ENCODE results near the gene ABAT.
A peak's percentile ranks its signal among the peaks of the same experiment; 100 is the strongest.
"Not testable (repeated sequence)": the region's sequence is repeated elsewhere in the genome, so short reads cannot be mapped to it uniquely, and the experiment has no call there.

The ABAT gene

GRCh38 chr16:8796469-8797363, 122.3 kb downstream of the ABAT start:
- no peaks in the 10 kb centered on the region for H3K27me3 Mint-ChIP-seq
- peak overlapping the region; percentile 98 for H3K27ac Mint-ChIP-seq
- no peaks in the 10 kb centered on the region for H3K9me3 Mint-ChIP-seq
- H3K4me3 Mint-ChIP-seq: peak overlapping the region; percentile 94 to 95
- ATAC-seq (replicated peaks) (peak in 1 of 2 donors; percentile 6), DNase-seq (no peak)
- H3K4me1 Mint-ChIP-seq: peaks cover 23 to 52% of the 10 kb centered on the region in 2 donors
- peaks cover 19 to 20% of the 10 kb centered on the region in 2 donors for H3K36me3 Mint-ChIP-seq

- no peaks in the 10 kb centered on the region for H3K9me3 Mint-ChIP-seq
- H3K4me1 Mint-ChIP-seq: peaks cover 20 to 49% of the 10 kb centered on the region in 2 donors
- ATAC-seq (replicated peaks) (peak; percentile 93 to 95), DNase-seq (peak; percentile 96)
- peaks cover 27 to 28% of the 10 kb centered on the region in 2 donors for H3K36me3 Mint-ChIP-seq
- H3K27me3 Mint-ChIP-seq: no peaks in the 10 kb centered on the region
- H3K4me3 Mint-ChIP-seq: peak within 1 kb of the TSS; percentile 94 to 95
- peak within 1 kb of the TSS; percentile 98 for H3K27ac Mint-ChIP-seq
These were observed 123.2 kb downstream of the ABAT start, which contains the start of the genes PMM2 and TMEM186 for GRCh38 chr16:8797364-8798173. TSS of gene PMM2 (plus strand) at chr16:8797839. CDS start at chr16:8797883, 44 bp downstream. TSS of gene TMEM186 (minus strand) at chr16:8797639. CDS start at chr16:8797614, 25 bp downstream.

- ATAC-seq (replicated peaks): peak; percentile 24
- Mint-ChIP-seq H3K4me3 (peak overlapping the region; percentile 94 to 95), H3K27ac (peak overlapping the region; percentile 98), H3K36me3 (peaks cover 31 to 33% of the 10 kb centered on the region in 2 donors), H3K9me3 (no peaks in the 10 kb centered on the region), H3K4me1 (peaks cover 21 to 51% of the 10 kb centered on the region in 2 donors), H3K27me3 (no peaks in the 10 kb centered on the region)
- DNase-seq: no peak
These were observed 123.7 kb downstream of the ABAT start for GRCh38 chr16:8798174-8798527.

GRCh38 chr16:8798535-8799157, 124.2 kb downstream of the ABAT start:
- no peaks in the 10 kb centered on the region for H3K27me3 Mint-ChIP-seq
- peak overlapping the region; percentile 94 to 95 for H3K4me3 Mint-ChIP-seq
- no peaks in the 10 kb centered on the region for H3K9me3 Mint-ChIP-seq
- ATAC-seq (replicated peaks) (no peak), DNase-seq (no peak)
- peaks cover 22 to 53% of the 10 kb centered on the region in 2 donors for H3K4me1 Mint-ChIP-seq
- peaks cover 34 to 36% of the 10 kb centered on the region in 2 donors for H3K36me3 Mint-ChIP-seq
- H3K27ac Mint-ChIP-seq: peak overlapping the region; percentile 98

- no peak overlapping the region for H3K4me3 Mint-ChIP-seq
- H3K27ac Mint-ChIP-seq: no peak overlapping the region
- H3K4me1 Mint-ChIP-seq: peaks cover 14 to 29% of the 10 kb centered on the region in 2 donors
- no peaks in the 10 kb centered on the region for H3K9me3 Mint-ChIP-seq
- H3K27me3 Mint-ChIP-seq: no peaks in the 10 kb centered on the region
- ATAC-seq (replicated peaks): no peak
- peaks cover 40 to 51% of the 10 kb centered on the region in 2 donors for H3K36me3 Mint-ChIP-seq
- no peak for DNase-seq
These were observed 127.3 kb downstream of the ABAT start for GRCh38 chr16:8801701-8802100.

GRCh38 chr16:8803733-8804132, 129.3 kb downstream of the ABAT start:
- not testable (repeated sequence) for H3K27me3 Mint-ChIP-seq; ATAC-seq (replicated peaks); DNase-seq; H3K4me3 Mint-ChIP-seq; H3K9me3 Mint-ChIP-seq; H3K27ac Mint-ChIP-seq
- H3K36me3 Mint-ChIP-seq: peaks cover 45 to 62% of the 10 kb centered on the region in 2 donors
- peaks cover 9 to 22% of the 10 kb centered on the region in 2 donors for H3K4me1 Mint-ChIP-seq

- Mint-ChIP-seq H3K27ac (no peak overlapping the region), H3K9me3 (no peaks in the 10 kb centered on the region), H3K36me3 (peaks cover 48 to 62% of the 10 kb centered on the region in 2 donors), H3K27me3 (no peaks in the 10 kb centered on the region), H3K4me1 (peaks cover 5 to 16% of the 10 kb centered on the region in 2 donors), H3K4me3 (no peak overlapping the region)
- ATAC-seq (replicated peaks) (no peak), DNase-seq (no peak)
These were observed 129.9 kb downstream of the ABAT start for GRCh38 chr16:8804313-8804712.

- no peak for ATAC-seq (replicated peaks)
- Mint-ChIP-seq H3K27me3 (no peaks in the 10 kb centered on the region), H3K4me1 (peaks cover 4 to 12% of the 10 kb centered on the region in 2 donors), H3K27ac (no peak overlapping the region), H3K9me3 (no peaks in the 10 kb centered on the region), H3K4me3 (no peak overlapping the region), H3K36me3 (peaks cover 56 to 68% of the 10 kb centered on the region in 2 donors)
- no peak for DNase-seq
These were observed 132.0 kb downstream of the ABAT start for GRCh38 chr16:8806272-8806983.

GRCh38 chr16:8807189-8807588, 132.8 kb downstream of the ABAT start:
- Mint-ChIP-seq H3K36me3 (peaks cover 53 to 65% of the 10 kb centered on the region in 2 donors), H3K27ac (no peak overlapping the region), H3K9me3 (no peaks in the 10 kb centered on the region), H3K4me1 (peaks cover 4 to 9% of the 10 kb centered on the region in 2 donors), H3K27me3 (no peaks in the 10 kb centered on the region), H3K4me3 (no peak overlapping the region)
- ATAC-seq (replicated peaks) (no peak), DNase-seq (no peak)

GRCh38 chr16:8808009-8808408, 133.6 kb downstream of the ABAT start:
- Mint-ChIP-seq H3K4me1 (peaks cover 6 to 7% of the 10 kb centered on the region in 2 donors), H3K27ac (no peak overlapping the region), H3K27me3 (no peaks in the 10 kb centered on the region), H3K9me3 (no peaks in the 10 kb centered on the region), H3K4me3 (no peak overlapping the region), H3K36me3 (peaks cover 47 to 62% of the 10 kb centered on the region in 2 donors)
- ATAC-seq (replicated peaks) (no peak), DNase-seq (no peak)

GRCh38 chr16:8808613-8809353, 134.4 kb downstream of the ABAT start:
- Mint-ChIP-seq H3K27me3 (no peaks in the 10 kb centered on the region), H3K4me3 (no peak overlapping the region), H3K27ac (peak overlapping the region; percentile 20), H3K9me3 (no peaks in the 10 kb centered on the region), H3K36me3 (peaks cover 48 to 65% of the 10 kb centered on the region in 2 donors), H3K4me1 (peaks cover 9 to 11% of the 10 kb centered on the region in 2 donors)
- no peak for DNase-seq
- no peak for ATAC-seq (replicated peaks)

GRCh38 chr16:8812162-8812843, 137.9 kb downstream of the ABAT start:
- Mint-ChIP-seq H3K27ac (no peak overlapping the region), H3K36me3 (peaks cover 53 to 64% of the 10 kb centered on the region in 2 donors), H3K9me3 (no peaks in the 10 kb centered on the region), H3K27me3 (no peaks in the 10 kb centered on the region), H3K4me3 (no peak overlapping the region), H3K4me1 (peaks cover 25 to 34% of the 10 kb centered on the region in 2 donors)
- ATAC-seq (replicated peaks): no peak
- DNase-seq: no peak

Data from stimulated activated naive B cell treated with anti-CD40 and anti-IgM and Interleukin-4, amounts not matched to agents 10 μg/mL and 1 μg/mL and 100 μg/mL, for 72 hours (primary cell).